Measurements from ENCODE around the gene RIPK1. TPM values are rescaled to one million over a fixed set of nuclear protein-coding genes. Genes with fewer than 3 reads are reported as not detected.

RIPK1 gene
- polyA plus RNA-seq, 1 of the 3 experiments (the other 2 are of a cell fraction) = 12.0 TPM

DNA sequence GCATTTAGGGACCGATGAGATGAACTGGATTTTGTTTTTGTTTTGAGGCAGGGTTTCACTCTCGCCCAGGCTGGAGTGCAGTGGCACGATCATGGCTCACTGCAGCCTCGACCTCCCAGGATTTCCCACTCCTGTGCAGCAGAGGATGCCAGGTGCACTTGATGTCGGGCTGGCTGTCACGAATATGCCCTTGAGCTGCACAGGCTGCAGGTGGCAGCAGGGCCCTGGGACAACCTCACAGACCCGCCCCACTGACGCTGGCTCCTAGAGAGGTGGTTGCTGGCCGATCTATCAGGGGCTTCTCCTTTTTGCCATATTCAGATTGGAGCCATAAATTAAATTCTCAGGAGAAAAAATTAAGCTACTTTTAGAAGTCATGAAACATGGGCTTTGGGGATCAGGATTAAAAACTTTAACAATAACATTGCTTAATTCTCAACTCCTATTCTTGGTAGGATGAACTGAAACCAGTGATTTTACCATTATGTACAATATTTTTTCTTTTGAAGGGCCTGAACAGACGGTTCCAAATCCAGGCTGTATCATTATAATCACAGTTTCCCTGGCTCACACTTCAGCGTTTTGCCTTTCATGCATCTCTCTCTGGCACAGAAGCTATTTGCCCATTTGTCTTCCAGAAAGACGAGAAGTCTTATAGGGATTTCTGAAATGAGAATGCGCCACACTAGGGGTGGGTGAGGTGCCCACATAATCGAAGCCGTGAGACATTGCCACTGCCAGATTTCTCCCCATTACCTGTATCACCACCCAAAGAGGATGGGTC is 36.2 kb upstream of the RIPK1 start:
- Histone ChIP-seq H4K20me1 (ENCODE audit: insufficient read depth) (no peaks in the 10 kb centered on the region), H3K4me3 (ENCODE audit: low read depth in 2 of 2, low read length in 1 of 2) (no peak overlapping the region), H3K4me2 (no peak overlapping the region), H3K9me2 (no peaks in the 10 kb centered on the region), H3K79me2 (ENCODE audit: insufficient read depth) (no peaks in the 10 kb centered on the region), H3K27me3 (ENCODE audit: insufficient read depth) (no peaks in the 10 kb centered on the region), H3K9ac (no peak overlapping the region), H3F3A (replicated peaks; ENCODE audit: insufficient read depth) (no peaks in the 10 kb centered on the region), H3K36me3 (replicated peaks in 1 of 2; ENCODE audit: control insufficient read depth in 1 of 2, insufficient read depth in 2 of 2, low read length in 1 of 2) (no peaks in the 10 kb centered on the region), H3K4me1 (ENCODE audit: control insufficient read depth in 1 of 2, insufficient read depth in 2 of 2, low read depth in 1 of 2, low read length in 1 of 2) (no peaks in the 10 kb centered on the region), H3K9me3 (no peaks in the 10 kb centered on the region), H3K27ac (ENCODE audit: low read depth in 2 of 2, low read length in 1 of 2) (no peak overlapping the region), H2AFZ (ENCODE audit: low read depth) (no peak overlapping the region)
- ChIA-PET CTCF (interaction anchor here (1.6 kb wide), 1 partner anchor 42 kb away, joined by 4 read pairs; no protein-coding TSS in a partner anchor), POLR2A (no interaction called here)
- no peak for DNase-seq
- WGBS (ENCODE audit: low lambda C conversion rate) = 71% methylated on average over 12 of the region's 15 CpGs
- TF ChIP-seq FOXM1 (IDR thresholded peaks at IDR 0.05; ENCODE audit: low read depth) (no peak), ELF1 (IDR thresholded peaks at IDR 0.05) (no peak), ZBTB33 (IDR thresholded peaks at IDR 0.05; ENCODE audit: borderline replicate concordance, low read depth) (no peak), NFIC (IDR thresholded peaks at IDR 0.05; ENCODE audit: borderline replicate concordance) (no peak), JUND (IDR thresholded peaks at IDR 0.05) (no peak), YY1 (IDR thresholded peaks at IDR 0.05; ENCODE audit: low read depth) (no peak), USF2 (IDR thresholded peaks at IDR 0.05; ENCODE audit: borderline replicate concordance, low read depth, low read length) (no peak), TEAD4 (IDR thresholded peaks at IDR 0.05; ENCODE audit: borderline replicate concordance, insufficient read depth) (no peak), CTCF (IDR thresholded peaks at IDR 0.05) (no peak), EP300 (IDR thresholded peaks at IDR 0.05; ENCODE audit: borderline replicate concordance in 1 of 2, low read depth in 1 of 2, low read length in 1 of 2) (no peak), TAF1 (IDR thresholded peaks at IDR 0.05; ENCODE audit: borderline replicate concordance, low read depth, low read length) (no peak), FOSL2 (IDR thresholded peaks at IDR 0.05; ENCODE audit: borderline replicate concordance, low read depth) (no peak), RAD21 (IDR thresholded peaks at IDR 0.05; ENCODE audit: low read length) (no peak), POLR2AphosphoS5 (IDR thresholded peaks at IDR 0.05; ENCODE audit: low read depth, low read length) (no peak), SMC3 (IDR thresholded peaks at IDR 0.05; ENCODE audit: low read depth, low read length) (no peak), SIN3A (IDR thresholded peaks at IDR 0.05; ENCODE audit: borderline replicate concordance, low read depth, low read length) (no peak)
- TF ChIP-seq, protein P1, sequence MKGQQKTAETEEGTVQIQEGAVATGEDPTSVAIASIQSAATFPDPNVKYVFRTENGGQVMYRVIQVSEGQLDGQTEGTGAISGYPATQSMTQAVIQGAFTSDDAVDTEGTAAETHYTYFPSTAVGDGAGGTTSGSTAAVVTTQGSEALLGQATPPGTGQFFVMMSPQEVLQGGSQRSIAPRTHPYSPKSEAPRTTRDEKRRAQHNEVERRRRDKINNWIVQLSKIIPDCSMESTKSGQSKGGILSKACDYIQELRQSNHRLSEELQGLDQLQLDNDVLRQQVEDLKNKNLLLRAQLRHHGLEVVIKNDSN (IDR thresholded peaks at IDR 0.05; ENCODE audit: borderline replicate concordance, low read depth) = no peak

Data from SK-N-SH (cell line).